Loucy (cell line): ENCODE results near the gene TMEM245.

Source experiments
- CTCF ChIP-seq: fragments of 200-600 bp; sonication (generic); conservative IDR thresholded peaks from 2 replicates; pipeline ENCODE4 v1.5.1; 2014; ENCODE audit warnings: mild to moderate bottlenecking, antibody characterized with exemption, low read length
- EZH2phosphoT487 ChIP-seq: fragments of 200-600 bp; IDR thresholded peaks from 2 replicates; pipeline ENCODE4 v1.6.1; 2018; ENCODE audit warnings: antibody characterized with exemption, mild to moderate bottlenecking, moderate library complexity, borderline replicate concordance

- no peak for TF ChIP-seq CTCF
- TF ChIP-seq EZH2phosphoT487: no peak
Measured at GRCh38 chr9:109150925-109151545, 31.3 kb upstream of the TMEM245 start.
